ENCODE results near the gene HERC4.

HERC4 gene

DNA sequence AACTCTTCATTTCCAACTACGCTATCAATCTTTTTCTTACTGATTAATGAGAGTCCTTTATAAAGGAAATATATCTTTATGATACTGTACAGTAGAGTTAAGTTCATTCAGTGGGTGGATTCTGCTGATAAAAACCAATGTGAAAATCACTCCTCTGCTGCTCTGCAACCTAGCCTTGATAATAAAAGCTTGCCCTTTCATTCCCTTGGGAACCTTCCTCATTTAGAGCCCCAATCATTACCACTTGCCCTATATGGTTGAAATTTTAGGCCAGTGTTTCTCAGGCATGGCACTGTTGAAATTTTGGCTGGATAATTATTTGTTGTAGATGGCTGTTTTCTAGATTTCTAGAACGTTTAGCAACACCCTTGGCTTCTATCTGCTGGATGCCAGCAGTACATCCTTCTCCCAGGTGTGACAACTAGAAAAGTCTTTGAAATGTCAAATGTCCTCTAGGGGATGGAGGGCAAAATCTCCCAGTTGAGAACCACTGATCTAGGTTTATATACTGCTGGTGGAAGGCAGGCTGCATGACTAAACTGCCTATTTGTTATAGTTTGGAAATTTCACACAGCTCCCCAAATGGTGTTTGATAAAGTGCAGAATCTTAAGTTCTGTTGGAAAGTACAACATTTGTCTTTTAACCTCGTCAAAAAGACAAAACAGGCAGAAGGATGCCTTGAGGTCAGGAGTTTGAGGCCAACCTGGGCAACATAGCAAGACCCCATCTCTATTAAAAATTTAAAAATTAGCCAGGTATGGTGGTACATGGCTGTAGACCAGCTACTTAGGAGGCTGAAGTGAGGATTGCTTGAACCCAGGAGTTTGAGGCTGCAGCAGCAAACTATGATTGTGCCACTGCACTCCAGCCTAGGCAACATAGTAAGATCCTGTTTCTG lies 199.5 kb downstream of the HERC4 start:
- DNase-seq, result no peak
